Inferior parietal cortex (tissue), 1 donor: Measurements from ENCODE around the gene LBX1.

Experiments
- DNase-seq: peaks from one replicate; pipeline ENCODE4 v3.0.0-alpha.2; 2016; ENCODE audit errors: extremely low spot score

LBX1 gene

DNA sequence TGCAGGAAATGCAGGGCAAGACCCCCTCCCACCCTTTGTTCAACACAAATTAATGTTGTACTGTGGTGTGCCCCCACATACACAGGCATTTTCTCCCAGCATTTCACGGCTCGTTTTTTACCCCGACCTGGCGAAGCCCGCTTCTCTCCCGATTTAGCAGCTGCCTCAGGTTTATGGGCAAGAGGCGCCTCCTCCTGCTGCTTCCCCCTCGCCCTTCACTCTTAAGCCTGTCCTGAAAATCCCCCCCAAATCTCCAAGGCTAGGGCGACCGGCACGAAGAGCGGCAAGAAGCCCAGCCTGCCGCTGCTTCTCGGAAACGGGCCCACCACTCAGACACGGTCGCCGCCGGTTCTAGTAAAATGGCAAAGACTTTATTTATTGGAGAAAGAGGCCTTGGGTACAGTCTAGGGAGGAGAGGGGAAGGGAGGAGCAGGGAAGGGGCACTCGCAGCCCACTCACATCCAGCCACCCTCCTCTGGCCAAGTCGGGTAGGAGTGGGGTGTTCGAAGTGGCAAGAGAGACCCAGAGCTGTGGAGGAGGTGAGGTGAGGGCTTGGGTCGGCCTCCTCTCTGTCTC, 3.3 kb downstream of the LBX1 start:
- no peak for DNase-seq

DNA sequence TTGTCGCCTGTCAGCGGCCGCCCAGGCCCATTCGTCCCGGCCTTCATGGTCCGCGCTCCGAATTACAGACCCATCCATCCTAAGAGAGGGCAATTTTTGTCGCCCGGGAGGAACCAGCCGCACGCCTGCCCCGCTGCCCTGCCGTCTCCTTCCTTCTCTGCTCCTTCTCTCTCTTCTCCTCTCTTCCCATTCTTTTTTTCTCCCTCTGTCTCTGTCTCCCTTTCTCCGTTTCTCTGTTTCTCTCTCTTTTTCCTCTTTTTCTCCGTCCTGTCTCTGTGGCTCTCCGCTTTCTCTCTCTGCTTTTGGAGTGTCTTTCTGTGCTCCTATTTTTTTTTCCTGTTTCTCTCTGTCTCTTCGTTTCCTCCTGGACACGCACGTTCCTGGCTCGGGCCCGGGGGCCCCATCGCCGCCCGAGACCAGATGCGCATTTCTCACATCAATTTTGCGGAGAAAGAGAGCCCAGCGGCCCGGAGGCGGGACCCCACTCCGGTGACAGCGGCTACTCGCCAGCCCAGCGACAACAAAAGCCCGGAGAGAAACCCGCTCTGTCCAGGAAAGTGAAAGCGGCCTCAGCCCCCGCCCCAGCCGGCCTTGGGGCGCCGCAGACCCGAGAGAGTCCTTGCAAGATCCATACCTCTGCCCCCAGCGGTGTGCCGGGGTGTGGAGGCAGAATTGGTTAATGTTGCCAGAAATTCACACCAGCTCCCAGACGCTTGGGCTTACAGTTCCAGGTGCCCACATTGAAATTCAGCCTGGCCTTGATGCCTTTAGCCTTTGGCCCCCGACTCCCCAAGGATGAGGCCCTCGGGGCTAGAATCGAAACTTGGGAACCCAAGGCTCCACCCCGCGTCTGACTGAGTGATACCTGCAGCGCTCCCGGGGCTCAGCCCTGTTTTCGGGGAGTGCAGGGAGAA, 4.1 kb downstream of the LBX1 start:
- no peak for DNase-seq

- DNase-seq: no peak
Measured at GRCh38 chr10:101224060-101224909, 5.0 kb downstream of the LBX1 start.

- DNase-seq: no peak
Measured at GRCh38 chr10:101223274-101224059, 5.8 kb downstream of the LBX1 start.

GRCh38 chr10:101222683-101223273, 6.5 kb downstream of the LBX1 start:
- no peak for DNase-seq

DNA sequence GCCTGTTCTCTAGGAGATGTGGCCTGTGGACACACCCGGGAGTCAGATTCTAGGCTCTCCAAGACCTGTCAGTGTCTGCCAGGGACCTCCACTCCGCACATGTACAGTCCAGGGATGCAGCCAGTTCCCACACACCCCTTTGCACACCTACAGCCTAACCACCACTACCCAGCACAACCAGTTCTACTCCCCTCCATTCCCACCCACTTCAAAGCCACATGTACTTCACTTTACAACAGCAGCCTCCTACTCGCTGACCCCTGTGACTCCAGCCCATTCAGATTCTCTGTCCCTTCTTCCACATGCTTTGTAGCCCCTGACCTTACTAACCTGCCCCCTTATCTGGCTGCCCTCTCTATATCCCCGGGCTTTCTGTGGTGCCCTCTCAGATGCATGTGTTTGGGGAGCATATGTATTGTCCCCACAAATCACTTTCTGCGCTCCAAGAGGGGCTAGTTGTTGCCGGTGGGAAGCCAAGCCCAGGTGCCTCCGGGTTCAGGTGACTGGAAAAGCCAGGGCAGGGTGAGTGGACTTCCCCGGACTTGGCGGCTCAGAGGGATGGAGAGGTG, 7.2 kb downstream of the LBX1 start:
- DNase-seq: no peak

DNA sequence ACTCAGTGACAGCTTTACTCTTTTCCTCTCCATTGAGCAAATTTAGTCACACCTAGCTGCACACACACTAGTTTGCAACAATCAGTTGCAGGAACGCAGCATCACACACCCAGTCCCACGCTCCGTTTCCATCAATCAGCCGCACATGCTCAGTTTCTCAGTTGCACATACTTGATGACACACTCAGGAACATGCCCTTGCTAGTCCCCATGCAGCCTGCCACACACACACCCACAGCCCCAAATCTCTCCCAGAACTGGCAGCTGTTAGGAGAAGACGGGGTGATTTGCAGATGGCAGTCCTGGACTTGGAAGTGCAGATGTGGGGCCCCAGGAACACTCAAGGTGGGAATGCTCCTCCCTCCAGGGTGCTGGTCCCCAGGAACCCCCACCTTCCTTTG, 7.7 kb downstream of the LBX1 start:
- DNase-seq: no peak

DNA sequence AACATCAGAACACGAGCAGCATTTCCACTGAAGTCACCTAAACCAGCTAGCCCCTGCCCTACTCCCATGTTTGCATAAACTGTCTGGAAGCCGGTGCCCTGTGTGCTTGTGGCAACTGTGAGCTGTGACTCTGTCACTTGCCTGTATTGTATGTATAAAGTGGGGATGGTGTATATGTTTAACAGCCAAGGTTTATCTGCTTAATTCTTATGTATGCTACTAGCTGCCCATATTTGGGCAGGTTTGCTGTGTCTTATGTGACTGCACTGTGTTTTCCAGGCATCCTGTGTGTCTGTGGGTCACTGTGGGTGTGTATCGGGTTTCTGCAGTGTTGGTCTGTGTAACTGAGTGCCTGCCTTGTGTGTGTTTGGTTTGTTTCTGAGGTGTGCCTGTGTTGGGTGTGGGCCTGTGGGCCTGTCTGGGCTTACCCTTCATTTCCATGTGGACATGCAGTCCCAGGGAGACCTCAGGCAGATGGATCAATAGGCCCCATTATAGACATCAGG, 9.3 kb downstream of the LBX1 start:
- DNase-seq: no peak

- DNase-seq: no peak
Measured at GRCh38 chr10:101219139-101219945, 9.9 kb downstream of the LBX1 start.

DNA sequence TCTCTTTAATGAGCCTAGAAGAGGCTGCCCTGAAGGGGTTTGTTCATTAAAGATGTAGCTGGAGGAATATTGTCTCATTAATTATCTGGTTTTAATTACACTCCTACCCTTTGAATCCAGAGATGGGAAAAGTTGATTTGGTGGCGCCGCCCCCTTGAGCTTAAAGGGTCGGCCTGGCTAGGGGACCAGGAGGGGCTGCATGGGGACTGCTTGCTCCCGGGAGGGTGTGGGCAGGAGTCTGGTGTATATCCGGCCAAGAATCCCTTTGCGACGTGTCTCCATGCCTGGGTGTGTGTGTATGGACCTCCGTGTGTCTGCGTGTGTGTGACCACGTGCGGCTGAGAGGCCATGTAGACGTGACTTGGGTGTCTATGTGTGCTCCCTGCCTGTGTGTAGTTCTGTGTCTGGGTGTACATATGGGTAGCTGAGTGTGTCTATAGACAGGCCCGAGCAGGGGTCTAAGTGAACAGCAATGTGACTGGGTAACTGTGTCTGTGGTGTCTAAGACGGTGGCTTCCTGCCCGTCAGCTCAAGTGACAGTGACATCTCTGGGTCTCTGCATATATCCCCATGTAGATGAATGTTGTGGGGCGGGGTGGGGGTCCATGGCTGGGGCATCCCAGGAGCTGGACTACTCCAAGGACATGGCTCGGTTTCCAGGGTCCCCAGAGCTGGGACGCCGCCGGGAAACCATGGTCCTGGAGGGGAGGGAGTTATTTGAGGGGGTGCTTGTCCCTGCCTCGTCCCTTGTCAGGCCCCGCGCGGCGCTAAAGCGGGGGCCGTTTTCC, 10.7 kb downstream of the LBX1 start:
- no peak for DNase-seq

DNA sequence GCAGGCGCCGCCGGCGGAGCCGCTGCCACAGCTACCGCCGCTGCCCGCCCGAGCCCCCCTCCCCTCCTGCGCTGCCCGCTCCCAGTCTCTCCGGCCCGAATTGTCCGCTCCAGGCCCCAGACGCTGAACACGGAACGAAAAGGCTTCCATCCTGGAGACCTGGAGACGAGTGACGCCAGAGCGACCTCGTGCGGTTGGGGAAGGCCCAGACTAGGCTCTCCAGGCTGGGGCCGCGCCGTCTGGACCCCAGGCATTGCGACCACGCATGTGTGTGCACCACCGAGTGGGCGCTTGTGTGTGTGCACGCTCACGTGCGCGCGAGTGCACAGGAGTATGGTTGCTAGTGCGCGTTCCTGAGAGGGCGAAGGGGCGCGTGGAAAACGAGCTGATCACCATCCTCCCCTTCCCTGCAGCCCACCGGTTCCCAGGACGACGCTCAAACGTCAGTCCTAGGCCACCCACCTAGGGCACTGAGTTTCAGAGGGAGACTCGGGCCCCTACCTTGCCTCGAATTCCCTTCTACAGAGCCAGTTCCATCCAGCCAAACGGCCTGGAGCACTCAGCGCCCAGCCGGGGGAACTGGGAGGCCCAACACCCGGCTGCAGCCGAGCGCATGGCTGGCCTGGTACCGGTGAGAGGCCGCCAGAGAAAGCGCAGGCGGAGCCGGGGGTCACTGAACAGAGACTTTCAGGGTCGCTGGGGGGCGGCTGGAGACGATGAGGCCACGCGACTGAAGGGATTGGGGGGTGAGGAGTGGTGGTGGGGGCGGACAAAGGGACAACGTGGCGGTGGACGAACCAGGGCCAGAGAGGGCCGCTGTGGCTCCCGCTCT, 11.6 kb downstream of the LBX1 start:
- DNase-seq: no peak

- DNase-seq: no peak
Measured at GRCh38 chr10:101217044-101217425, 12.2 kb downstream of the LBX1 start.

- DNase-seq: no peak
Measured at GRCh38 chr10:101216207-101217043, 12.8 kb downstream of the LBX1 start.

DNA sequence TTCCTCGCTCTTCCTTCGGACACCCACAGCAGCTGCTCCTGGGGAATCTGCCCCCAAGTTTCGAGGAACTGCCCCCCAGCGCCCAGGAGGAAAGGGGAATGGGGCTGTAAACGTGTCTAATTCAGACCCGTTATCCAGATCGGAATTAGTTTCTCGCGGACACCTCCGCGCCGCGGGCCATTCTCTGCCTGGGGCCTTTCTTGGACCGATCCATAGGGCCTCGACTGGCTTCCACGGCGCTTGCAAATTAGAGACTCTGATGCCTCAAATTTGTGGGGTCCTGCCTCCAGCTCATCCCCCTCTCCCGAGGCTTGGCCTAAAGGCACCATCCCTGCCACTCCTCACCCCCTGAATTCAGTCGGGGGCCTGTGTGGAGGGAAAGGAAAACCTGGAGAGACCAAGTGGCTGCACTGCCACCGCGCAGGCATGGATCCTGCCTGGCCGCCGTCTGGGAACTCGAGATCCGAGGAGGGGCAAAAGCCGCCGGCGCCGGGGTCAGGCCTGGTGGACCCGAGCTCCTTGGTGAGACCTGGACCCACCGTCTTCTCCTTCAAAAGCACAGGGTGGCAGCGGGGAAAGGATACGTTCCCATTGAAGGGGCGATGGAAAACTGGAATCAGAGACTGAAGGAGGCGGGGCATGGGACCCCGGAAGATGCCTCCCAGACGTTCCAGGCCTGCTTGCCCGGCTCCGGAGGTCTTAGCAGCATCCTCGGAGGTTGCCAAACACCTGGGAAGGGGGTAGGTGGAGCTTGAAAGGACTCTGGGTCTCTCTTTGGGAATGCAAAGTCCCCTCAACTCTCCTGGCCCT, 13.7 kb downstream of the LBX1 start:
- no peak for DNase-seq

DNA sequence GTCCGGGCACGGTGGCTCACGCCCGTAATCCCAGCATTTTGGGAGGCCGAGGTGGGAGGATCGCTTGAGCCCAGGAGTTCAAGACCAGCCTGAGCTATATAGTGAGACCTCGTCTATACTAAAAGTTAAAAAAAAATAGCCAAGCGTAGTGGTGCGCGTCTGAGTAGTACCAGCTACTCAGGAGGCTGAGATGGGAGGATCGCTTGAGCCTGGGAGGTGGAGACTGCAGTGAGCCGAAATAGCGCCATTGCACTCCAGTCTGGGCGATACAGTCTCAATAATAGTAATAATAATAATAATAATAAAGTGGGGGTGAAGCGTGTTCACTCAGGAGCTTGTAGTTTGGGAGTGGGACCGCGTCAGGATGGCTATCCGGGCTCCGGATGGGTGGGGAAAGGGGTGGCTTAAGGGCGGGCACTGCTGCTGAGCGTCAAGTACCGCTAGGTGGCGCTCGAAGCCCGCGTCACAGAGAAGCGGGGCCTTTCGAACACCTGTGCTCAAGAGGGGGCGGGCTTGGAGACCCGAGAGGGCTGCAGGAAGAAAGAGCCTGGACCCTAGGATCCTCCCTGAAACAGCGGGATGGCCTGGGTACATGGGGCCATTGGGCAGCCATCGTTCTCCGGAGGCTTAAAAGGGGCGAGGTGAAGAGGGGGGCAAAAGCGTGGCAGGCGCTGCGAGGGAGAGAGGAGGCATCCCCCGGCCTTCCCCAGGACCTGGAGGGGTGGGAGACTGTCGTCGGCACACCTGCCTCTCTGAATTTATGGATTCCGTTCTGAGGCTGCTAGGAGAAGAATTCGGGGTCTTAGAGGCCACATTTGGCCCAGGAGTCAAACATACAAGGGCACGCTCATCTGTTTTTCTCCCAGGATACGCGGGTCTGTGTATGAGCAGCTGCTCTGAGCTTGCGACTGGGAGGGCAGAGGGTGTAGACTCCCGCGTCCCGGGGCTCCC, 14.5 kb downstream of the LBX1 start:
- DNase-seq: peak; percentile 57
